GM18868 (cell line): ENCODE data around the gene CAPN2.
"Not testable (repeated sequence)": the region's sequence is repeated elsewhere in the genome, so short reads cannot be mapped to it uniquely, and the experiment has no call there.

Experiments
- ATAC-seq: cut with Tn5 transposase; IDR thresholded peaks from one replicate; pipeline ENCODE4 v1.9.1; 2021; ENCODE audit warnings: mild to moderate bottlenecking, moderate library complexity; ENCODE audit not compliant: unreplicated experiment

The CAPN2 gene

GRCh38 chr1:223784541-223784940, 72.2 kb downstream of the CAPN2 start:
- no peak for ATAC-seq

- no peak for ATAC-seq
Measured at GRCh38 chr1:223785808-223786207, 73.5 kb downstream of the CAPN2 start.

DNA sequence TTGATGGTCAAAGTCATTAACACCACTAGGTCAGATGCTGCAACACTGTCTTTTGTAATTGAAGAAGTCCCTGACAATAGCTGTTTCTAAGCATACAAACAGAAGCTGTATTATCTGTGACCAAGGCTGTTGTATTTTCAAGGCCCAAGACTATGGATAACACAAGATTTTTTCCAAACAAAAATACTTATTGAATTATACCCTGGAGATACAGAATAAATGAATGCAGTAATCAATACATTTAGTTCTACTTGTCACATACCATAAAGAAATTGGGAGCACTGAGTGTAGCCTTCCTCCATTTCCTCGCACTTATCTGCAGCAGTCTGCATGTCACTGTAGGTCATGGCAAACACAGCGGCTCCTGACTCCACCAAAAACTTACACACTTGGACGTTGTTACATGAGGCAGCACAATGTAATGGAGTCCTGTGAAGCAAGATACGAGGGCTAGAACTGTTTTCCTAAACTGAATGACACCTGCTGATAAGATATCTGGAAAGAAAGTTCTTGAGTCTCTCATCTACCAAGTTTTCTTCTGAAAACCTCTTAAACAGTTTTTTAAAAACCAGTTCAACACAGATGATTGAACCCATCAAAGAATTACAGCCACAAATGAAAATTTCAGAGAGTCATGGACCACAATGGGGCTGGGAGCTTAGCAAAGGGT, 76.5 kb downstream of the CAPN2 start:
- no peak for ATAC-seq

GRCh38 chr1:223792046-223792445, 79.7 kb downstream of the CAPN2 start:
- ATAC-seq: no peak

DNA sequence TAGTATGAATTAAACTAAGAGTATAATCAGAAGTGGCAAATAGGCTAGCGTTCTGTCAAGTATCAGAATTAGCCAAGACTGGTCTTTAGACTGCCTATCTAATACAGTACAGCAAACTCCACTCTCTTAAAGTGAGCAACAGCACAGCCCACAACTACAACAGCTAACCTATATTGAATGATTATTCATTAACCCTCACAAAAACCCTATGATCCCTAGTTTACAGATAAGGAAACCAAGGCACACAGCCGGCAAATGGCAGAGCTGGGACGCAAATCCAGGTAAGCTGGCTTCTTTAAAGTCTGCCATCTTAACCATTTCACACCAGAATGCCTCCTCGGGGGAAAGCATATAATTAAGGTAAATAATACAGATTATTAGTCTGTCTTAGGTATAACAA, 81.4 kb downstream of the CAPN2 start:
- no peak for ATAC-seq

DNA sequence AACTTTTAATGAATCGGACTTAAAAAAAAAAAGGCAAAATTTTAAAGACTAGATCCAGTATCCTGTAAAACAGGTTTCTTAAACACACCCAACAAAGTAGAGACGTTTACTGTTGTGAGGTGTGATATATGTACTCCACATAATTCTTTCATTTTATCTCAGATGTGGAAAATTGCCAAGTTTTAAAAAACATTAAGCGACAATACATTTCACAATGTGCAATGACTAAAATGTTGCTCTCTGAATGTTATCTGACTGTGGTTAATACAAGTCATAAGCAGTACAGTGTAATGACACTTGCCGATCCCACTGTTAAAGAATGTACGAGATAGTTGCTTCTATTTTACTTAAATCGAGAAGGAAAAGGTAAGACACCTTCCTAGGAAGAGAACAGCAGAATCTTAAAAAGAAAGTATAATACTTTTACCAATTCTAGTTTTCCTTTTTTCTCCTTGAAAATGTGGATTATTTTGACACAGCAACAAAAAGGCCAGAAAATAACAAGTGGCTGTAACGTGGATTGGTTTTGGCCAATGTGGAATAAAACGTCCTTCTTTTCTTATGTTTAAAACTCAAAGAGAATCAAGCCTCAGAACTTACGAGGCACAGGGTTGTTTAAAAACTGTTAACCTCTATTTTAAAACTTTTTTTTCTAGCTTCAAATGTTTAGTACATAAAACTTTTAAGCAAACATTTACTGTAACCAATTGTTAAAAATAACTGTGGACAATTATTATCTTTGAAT, 82.0 kb downstream of the CAPN2 start:
- no peak for ATAC-seq

DNA sequence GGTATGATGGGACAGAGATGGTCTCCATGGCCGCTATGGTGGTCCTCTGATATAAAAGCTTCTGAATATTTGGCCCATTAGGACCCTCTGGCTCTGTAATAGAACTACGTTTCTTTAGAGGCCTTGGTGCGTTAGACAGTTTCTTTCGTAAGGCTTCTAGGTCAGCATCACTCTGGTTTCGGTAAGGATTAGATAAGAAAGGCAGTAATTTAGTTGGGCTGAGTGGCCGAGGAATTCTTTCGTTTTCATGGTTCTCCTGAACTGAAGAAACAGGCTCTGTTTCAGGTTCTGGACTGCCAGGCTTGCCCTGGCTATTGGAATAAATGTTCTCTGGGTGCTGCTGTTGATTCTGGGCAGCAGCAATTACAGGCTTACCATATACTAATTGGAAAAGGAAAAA, 83.9 kb downstream of the CAPN2 start:
- no peak for ATAC-seq

DNA sequence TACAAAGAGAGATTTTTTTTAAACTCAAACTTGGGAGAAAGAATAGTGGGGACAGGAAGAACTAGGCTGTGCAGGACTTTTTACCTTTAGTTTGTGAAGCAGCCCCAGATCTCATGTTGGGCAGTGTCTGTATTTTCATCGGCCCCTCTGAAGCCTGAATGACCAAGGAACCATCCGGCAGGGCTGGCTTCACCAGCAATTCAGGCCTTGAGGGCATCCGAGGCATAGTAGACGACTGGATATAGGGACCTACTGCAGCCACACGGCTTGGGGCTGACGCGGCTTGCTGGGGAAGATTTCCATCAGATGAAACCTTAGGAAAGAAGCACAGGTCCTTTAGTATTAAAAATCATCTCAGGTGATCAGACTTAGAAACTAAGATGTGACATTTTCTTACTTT, 89.7 kb downstream of the CAPN2 start:
- ATAC-seq: no peak

DNA sequence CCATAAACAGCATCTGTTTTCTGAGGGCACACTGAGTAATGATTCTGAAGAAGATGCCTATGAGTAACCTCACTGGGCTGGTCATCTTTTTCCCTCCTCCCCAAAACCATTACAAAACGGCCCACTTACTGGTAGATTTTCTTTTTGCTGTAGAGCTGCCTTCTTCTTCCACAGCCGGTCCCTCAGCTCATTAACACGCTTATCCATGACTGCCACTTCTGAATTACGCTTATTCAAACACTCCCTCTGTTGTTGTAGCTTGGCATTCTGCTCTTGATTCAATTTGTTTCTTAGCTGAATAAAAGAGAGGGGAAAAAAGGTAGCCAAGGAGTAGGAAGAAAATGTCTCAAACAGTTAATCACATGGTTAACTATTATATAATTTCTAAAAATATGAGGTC, 90.3 kb downstream of the CAPN2 start:
- no peak for ATAC-seq

DNA sequence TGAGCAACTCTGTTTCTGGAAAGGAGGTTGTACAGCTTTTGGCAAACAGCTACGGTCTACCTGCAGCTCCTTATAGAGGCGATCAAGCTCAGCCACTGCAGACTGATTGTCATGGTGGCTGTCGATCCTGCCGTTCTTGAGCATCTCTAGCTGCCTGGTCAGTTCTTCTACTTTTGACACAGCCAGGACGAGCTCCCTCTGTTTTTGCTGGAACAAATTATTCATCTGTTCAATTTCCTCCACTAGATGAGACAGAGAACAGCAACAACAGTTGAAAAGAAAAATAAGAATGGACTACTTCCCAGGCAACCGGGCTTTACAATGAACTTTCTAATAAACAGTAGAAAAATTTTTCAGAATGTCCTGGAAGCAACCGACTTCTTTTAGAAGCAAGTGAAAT, 90.9 kb downstream of the CAPN2 start:
- ATAC-seq: no peak

- not testable (repeated sequence) for ATAC-seq
Measured at GRCh38 chr1:223809905-223810304, 97.6 kb downstream of the CAPN2 start.

- ATAC-seq: no peak
Measured at GRCh38 chr1:223810586-223810985, 98.2 kb downstream of the CAPN2 start.

GRCh38 chr1:223811634-223812101, 99.3 kb downstream of the CAPN2 start:
- peak; percentile 47 for ATAC-seq

- ATAC-seq: no peak
Measured at GRCh38 chr1:223813645-223814044, 101.3 kb downstream of the CAPN2 start.

DNA sequence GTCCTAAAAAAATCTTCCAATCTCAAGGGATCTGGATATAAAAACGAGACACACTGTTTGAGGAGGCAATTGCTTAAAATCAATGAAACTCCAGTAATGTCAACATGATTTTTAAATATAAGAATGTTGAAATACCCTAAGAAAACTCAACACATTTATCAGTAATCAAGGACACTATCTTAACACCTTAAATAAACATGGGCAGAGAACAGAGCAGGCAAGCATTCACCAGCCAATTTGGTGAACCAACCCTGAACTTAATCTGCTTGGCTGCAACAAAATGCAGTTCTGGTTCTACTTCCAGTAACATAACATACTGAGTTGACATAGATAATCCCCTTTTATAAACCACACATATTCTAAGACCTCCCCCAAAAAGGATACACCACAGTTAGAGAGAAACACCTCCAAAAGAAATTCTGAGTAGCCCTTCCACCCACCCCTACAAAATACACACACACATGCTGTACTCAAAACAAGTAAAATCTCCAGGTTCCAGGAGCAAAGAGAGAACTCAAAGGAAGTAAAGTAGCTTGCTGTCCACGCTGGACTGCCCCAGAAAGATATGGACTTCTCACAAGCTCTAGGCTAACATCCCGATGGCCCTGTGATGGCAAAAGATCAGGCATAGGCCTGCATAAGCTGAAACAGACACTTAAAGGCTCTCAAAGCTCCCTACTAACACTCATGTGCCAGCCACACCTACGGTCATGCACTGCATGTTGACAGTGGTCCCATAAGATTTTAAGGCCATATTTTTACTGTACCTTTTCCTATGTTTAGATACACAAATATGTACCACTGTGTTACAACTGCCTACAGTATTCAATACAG, 102.9 kb downstream of the CAPN2 start:
- ATAC-seq: no peak

DNA sequence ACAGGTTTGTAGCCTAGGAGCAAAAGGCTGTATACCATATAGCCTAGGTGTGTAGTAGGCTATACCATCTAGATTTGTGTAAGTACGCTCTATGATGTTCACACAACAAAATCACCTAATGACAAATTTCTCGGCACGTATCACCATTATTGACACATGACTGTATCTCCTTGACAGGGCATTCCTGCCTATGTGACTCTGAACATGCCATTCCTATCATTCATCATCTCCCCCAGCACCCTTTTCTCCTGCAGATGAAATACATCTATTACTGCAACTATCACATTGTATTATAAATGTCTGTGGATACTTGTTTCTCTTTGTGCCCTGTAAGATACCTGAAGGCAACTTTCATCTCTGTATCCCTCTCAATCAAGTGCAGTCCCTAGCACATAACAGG, 103.5 kb downstream of the CAPN2 start:
- ATAC-seq: no peak

DNA sequence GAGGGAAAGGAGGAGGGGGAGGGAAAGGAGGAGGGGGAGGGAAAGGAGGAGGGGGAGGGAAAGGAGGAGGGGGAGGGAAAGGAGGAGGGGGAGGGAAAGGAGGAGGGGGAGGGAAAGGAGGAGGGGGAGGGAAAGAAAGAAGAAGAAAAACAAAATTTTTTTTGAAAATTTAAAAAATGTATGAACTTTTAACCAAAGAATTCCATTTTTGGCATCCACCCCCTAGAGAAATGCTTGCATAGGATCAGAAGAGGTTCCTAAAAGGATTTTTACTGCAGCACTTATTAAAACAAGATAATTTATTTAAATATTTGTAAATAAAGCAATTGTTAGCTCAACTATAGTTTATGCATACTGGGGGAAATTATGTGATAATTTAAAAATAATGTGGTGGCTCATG, 104.9 kb downstream of the CAPN2 start:
- ATAC-seq: not testable (repeated sequence)

- ATAC-seq: no peak
Measured at GRCh38 chr1:223819730-223820514, 107.6 kb downstream of the CAPN2 start.

GRCh38 chr1:223820515-223820858, 108.1 kb downstream of the CAPN2 start:
- no peak for ATAC-seq

DNA sequence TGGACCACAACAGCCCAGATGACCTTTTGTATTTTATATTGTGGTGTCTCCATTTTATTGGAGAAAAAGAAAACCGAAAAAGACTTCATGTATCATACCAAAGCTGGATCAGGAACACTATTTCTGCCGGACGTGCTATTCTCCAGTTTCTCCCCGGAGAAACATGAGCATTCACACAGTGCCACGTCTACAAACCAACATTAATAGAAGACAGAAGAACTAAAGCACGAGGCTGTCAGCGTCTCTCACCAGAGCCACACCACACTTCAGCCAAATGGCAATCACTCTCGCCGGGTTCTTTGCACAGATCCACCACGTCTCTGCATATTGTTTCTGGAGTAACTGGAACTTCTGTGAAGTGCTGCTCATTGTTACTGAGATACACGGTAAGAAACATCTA, 108.6 kb downstream of the CAPN2 start:
- ATAC-seq: no peak

DNA sequence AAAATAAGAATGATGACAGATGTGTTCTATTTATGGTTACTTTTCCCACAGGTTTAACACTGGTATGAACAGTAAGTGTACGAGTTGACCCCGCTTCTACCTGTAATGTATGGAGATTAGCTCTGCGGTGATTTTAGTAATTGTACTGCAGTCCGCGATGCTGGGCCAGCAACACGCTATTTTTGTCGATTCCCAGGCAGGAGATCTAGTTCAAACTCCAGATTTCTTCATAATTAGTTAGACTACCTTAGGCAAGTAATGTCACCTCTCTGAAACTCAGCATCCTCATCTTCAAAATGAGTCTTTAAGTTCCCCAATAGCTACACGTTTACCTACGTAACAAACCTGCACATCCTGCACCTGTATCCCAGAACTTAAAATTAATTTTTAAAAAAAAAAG, 111.9 kb downstream of the CAPN2 start:
- no peak for ATAC-seq
